Frontal cortex (tissue), 4 donors: ENCODE data around the gene TMEM184C. TPM values are rescaled to one million over a fixed set of nuclear protein-coding genes. Genes with fewer than 3 reads are reported as not detected.

Source experiments
- DNase-seq, 2 donors: peaks; one replicate each; pipeline ENCODE4 v3.0.0; 2012; ENCODE audit warnings: low spot score in 2 of 2
- FAIRE-seq: peaks from 2 replicates; lab custom pipeline; 2012; peaks lifted over from hg19 to GRCh38; lab: Jason Lieb, UNC
- total RNA-seq: library from RNA; depleted of rRNA; stranded (reverse); fragments of >200 nt; gene quantifications from one replicate; pipeline ENCODE4 v1.2.3, GENCODE V29; 2014
- donor health status: control.
- donor health status: control.
- donor health status: control.

The TMEM184C gene
- total RNA-seq, 1 donor from 2014 or later: 47.7 TPM

DNA sequence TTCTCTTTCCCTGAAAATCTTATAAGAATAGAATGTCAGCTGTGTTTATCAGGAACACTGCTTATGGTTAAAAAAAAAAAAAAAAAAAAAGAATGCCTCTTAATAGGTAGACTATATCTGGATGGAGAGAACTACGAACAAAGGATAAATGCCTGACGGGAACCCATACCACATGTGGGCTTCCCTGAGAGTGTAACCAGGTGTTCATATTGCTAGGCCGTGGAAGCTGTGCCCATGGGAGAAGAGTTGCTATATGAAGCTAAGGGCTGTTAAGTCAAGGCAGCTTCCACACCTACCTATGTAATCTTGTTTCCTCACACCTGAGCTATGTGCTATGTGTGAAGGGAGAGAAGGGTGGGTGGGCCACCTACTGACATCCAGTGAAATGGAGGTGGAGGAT lies 27.3 kb downstream of the TMEM184C start:
- FAIRE-seq (no peak), DNase-seq (no peak)

DNA sequence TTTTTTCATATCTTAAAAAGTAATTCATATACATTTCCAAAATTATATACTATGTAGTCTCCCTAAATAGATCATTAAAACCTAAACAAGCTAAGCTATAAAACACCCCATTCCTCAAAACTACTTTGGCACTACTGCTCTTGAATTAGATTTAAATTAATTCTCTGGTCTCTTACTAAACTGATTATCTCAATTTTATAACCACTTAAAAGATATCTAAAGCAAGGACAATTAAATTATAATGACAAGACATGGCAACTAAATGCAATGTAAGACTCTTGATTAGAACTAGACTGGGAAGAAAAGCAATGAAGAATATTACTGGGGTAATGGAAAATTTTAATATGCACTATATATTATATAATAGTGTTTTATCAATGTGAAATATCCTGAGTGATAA lies 27.9 kb downstream of the TMEM184C start:
- FAIRE-seq: no peak
- DNase-seq: no peak

DNA sequence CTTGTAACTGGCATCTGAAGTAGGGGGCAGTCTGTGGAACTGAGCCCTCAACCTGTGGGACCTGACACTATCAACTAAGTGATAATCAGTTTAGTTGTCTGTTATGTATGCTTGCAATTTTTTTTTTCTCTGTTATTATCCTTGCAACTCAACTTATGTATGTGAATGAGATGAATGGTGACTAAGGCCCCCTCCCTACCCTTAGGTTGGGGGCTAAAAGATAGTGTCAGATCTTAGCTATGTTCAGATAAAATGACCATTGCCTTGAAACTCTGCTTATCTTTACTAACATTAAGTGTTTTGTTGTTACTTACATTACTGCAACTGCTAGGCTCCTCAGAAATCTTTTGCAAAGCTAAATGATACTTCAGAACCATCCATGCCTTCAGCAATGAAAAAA lies 31.5 kb downstream of the TMEM184C start:
- DNase-seq (no peak), FAIRE-seq (no peak)

DNA sequence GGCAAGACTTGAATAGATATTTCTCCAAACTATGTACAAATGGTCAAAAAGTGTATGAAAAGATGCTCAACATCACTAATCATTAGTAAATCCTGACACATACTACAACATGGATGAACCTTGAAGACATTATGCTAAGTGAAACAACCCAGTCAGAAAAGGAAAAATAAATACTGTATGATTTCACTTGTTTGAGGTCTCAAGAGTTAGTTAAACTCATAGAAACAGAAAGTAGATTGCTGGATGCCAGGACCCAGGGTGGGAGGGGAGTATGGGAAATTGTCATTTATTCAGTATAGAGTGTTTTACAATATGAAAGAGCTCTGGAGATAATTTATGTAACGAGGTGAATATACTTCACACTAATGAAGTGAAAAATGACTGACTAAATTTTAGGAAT lies 34.4 kb downstream of the TMEM184C start:
- no peak for FAIRE-seq
- no peak for DNase-seq

DNA sequence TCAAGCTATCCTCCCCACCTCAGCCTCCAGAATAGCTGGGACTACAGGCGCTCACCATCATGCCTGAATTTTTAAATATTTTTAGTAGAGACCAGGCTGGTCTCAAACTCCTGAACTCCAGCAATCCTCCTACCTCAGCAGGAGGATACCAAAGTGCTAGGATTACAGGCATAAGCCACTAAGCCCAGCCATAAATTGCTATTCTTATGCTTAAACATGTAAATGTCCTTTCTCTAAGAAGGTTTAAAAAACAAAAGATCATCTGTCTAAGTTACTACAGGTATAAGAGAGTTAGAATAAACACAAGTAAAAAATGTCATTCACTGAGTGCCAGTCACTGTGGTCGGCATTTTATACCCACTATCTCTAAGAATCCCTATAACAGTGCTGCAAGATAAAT lies 38.4 kb downstream of the TMEM184C start:
- FAIRE-seq (no peak), DNase-seq (no peak)

DNA sequence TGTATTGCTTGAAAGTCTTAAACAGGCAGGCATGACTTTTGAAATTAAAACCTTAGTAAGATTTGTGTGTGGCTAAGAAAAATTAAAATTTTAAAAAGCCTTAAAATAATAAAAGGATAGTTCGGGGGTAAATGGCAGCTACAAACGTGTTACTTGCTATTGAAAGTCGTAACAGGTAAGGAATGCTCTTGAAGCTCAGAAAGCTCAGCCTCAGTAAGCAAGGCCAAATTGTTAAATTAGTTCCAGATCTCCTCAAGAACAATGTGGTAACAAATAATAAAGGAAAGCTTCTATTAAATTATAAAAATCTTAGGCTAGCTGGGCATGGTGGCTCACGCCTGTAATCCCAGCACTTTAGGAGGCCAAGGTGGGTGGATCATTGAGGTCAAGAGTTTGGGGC lies 41.3 kb downstream of the TMEM184C start:
- FAIRE-seq: no peak
- no peak for DNase-seq

DNA sequence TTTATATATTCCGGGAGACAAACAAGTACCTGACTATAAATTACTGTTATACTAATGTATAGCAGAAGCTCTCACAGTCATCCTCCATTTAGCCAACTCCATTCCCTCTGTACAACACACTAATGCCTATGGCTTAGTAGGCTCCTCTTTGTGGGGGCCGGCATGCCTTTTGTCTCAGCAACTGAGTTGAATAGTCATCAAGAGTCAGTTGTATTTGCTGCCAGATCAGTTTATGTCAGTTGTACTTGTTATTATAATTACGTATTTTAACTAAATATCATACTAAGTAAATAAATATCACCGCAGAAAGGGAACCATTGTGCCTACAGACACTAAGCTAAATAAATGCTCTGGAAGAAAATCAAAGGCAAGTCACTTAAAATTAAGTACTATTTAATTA lies 56.9 kb downstream of the TMEM184C start:
- DNase-seq: no peak
- FAIRE-seq: no peak

DNA sequence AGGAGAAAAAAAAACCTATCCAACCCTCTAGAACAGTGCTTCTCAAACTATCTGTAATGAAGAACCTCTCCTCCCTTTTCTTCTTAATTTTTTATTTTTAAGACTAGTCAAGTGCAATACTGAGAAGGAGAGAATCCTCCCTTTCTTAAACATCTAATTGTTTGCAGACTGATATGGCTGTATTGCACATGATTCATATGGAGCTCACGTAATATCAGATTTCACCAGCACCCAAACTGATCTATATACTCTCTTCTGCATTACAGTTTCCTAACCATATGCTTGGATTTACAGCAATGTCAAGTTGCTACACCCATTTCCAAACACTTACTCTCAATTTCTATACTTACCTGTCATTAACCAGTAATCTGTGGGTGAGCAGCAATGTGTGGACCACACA lies 57.3 kb downstream of the TMEM184C start:
- no peak for FAIRE-seq
- no peak for DNase-seq

DNA sequence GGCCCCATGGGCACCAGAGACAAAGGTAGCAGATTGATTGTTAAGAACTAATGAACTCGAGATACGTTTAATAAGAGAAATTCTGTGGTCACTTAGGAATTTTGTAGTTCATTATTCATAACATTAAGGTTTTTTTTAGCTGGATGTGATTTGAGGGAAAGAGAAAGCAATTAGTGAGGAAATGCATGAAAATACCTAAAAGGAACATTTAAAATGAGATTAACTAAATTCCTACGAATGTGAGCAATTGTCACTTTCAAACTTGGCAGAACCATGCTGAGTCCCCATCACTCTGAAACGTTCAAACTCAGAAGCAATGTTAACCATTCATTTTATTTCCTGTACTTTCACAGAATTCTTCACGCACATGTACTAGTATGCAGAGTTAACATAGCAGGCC lies 60.9 kb downstream of the TMEM184C start:
- DNase-seq (no peak), FAIRE-seq (no peak)

DNA sequence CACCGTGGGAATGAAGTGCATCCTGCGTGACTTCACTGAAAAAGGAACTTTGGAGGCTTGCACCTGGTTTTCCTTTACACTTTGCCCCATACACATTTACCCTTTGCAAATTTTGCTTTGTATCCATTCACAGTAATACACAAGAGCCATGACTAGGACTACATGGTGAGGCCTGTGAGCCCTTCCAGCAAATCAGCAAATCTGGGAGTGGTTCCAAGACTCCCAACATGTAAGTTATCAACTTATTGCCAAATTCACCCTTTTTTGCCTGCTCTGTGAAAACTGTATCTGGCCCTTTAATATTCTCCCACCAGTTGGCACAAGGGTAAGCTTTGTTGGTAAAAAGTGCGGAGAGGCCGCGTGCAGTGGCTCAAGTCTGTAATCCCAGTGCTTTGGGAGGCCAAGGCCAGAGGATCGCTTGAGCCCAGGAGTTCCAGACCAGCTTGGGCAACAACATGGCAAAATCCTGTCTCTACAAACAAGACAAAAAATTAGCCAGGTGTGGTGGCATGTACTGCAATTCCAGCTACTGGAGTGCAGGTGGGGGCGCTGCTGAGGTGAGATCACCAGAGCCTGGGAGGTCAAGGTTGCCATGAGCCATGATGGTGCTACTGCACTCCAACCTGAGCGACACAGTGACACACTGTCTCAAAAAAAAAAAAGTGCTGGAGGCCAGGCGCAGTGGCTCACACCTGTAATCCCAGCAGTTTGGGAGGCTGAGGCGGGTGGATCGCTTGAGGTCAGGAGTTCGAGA lies 61.8 kb downstream of the TMEM184C start:
- DNase-seq (no peak), FAIRE-seq (no peak)

DNA sequence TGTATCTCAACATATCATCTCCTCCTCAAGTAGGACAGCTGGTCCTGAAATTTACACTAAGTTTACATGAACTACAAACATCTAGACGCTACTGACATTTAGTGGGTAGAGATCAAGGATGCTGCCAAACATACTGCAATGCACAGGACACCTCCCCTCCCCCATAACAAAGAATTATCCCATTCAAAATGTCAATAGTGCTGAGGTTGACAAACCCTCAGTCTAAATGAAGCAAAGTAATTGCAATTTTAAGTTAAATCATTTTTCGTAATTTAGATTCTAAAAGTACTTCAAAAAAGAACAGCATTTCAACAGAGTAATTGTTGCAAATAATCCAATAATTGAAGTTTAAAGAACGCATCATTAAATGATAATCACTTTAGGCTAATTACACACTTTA lies 65.6 kb downstream of the TMEM184C start:
- DNase-seq (no peak), FAIRE-seq (no peak)

DNA sequence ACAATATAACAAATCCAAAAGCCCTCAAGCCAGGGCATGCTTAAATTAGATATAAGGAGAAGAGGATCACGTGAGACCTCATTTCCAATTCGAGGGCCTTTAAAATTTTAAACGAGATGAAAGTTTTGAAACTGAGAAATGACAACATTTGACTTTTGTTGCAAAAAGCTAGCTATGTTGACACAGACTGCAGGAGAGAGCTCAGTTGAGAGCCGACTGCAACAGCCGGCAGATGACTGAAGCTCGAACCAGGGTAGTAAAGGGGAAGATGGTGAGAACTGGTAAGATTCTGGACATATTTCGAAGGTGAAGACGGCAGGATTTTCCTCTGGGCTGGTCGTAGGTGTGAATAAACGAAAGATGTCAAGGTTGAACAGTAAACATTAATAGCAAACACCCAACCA lies 66.0 kb downstream of the TMEM184C start:
- peak in 1 of 2 donors; percentile 32 for DNase-seq
- FAIRE-seq: no peak

DNA sequence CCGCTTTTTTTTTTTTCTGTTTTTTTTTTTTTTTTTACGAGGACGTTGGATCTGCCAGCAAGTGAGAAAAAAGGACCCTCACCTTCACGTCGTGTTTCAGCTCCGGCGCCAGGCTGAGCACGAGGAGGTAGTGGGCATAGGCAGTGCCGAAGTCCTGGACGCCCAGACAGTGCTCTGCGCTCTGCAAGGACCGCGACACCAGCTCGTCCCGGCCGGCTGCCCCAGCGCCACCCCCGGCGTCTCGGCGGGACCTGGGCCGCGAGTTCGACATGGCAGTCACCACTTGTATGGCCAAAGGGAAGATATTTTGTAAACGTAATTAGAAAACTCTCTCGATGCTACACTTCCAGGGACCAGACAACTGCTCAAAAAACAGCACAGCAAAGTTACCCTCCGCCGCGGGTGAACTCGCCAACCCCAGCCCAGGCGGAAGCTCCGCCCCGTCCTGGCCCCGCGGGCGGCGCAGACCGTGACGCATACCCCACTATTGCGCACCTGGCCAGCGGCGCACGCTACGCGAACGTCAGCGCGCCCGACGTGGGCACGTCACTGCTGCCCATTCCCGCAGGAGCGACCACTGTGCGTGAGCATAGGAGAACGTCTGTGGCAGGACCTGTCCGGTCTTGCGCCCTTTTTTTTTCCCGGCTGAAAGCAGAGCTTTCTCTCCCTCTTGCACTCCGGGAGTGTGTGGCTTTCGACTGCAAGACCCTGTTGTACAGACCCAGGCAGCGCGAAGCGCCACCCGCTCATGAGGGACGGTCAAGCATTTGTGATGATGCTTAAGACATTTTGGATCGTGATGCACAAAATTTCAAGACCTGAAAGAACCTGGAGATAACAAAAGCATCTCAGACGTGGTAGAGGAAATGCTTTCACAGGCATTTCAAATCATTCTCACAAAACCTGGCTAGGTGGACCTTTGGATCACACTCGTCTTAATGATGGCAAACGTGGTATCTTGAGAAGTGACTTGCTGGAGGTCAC lies 66.8 kb downstream of the TMEM184C start, which contains the start of gene PRMT9:
PRMT9 (minus strand) TSS at position 447 of the 984 bp plus-strand sequence; CDS start at position 271, 176 bp downstream.
- no peak for FAIRE-seq

DNA sequence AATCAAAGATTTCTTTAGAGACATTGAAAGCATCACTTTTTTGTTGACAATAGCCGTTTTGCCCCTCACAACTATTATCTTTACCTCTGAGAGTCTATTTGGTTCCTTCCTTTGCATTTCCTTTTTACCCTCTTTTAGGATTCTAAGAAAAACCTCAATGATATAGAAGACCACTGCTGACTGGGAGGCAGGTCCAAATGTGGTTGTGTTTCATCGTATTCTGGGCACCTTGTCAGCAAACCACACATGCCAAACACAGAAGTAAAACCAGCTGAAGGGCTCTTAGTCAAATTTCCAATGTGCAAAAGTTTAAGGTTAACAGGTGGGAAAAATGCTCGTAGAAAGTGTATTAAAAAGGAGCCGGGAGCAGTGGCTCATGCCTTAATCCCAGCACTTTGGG lies 71.9 kb downstream of the TMEM184C start:
- FAIRE-seq (no peak), DNase-seq (no peak)

More for the DNA sequence above, 66.8 kb downstream of the TMEM184C start, which contains the start of gene PRMT9:
- DNase-seq: peak; percentile 84 to 90

DNA sequence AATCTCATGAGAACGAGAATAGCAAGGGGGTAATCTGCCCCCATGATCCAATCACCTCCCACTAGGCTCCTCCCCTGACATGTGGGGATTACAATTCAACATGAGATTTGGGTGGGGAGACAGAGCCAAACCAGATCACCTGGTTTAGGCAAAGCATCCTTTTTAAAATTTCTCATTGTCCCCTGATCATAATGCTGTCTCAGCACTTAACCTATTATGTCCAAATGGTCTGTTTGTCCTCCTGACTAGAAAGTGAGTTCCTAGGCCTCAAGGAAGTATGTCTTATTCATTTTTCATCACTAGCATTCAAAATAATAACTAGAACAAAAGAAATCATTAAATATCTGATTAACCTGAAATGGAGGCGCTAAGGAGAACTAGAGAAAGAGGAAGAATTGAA lies 74.6 kb downstream of the TMEM184C start:
- no peak for DNase-seq
- FAIRE-seq: no peak

DNA sequence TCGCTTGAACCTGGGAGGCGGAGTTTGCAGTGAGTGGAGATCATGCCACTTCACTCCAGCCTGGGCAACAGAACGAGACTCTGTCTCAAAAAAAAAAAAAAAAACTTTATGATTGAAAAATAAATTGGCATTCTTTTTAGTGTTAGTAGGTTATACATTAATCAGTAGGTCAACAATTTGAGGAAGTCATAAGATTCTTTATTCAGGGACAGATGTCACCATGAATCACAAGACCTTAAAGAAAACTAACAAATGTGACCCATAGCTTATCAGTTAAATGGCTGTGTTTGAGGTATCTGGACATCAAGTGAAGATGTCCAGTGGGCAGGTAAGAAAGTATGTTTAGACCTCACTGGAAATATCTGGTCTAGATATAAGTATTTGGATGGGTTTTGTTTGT lies 76.0 kb downstream of the TMEM184C start:
- DNase-seq: no peak
- FAIRE-seq: no peak

DNA sequence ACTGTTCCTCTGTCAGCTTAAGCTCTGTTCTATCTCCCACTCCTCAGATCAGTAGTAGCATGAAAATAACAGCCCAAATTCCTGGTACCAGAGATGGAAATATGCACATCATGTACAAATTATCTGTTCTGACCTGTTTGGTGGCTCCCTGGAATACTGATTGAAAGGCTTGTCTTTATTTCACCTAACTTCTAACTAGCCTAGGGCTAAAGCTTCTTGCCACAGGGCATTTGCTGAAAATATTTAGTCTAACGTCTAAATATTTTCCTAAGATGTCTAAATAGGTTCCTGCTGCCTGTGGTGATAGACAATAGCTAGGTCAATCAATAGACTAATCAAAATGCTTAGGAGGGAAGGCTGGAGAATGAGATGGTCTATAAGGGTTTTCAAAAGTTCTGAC lies 79.7 kb downstream of the TMEM184C start:
- DNase-seq (no peak), FAIRE-seq (no peak)

DNA sequence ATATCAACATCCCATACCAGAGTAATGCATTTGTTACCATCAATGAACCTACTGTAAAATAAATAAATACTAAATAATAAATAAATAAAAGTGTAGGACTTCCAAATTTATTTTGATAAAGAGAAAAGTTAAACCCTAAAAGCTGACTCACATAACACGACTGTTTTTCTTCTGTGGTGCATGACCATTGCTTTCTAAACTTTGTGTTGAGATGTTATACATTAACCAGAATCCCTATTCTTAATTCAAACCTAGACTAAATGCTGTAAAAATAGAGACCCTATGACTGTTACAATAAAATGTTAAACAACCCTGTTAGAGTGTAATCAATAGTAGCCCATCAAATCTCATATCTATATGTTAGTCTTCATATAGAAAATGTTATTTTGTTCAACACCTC lies 87.6 kb downstream of the TMEM184C start:
- DNase-seq (no peak), FAIRE-seq (no peak)

DNA sequence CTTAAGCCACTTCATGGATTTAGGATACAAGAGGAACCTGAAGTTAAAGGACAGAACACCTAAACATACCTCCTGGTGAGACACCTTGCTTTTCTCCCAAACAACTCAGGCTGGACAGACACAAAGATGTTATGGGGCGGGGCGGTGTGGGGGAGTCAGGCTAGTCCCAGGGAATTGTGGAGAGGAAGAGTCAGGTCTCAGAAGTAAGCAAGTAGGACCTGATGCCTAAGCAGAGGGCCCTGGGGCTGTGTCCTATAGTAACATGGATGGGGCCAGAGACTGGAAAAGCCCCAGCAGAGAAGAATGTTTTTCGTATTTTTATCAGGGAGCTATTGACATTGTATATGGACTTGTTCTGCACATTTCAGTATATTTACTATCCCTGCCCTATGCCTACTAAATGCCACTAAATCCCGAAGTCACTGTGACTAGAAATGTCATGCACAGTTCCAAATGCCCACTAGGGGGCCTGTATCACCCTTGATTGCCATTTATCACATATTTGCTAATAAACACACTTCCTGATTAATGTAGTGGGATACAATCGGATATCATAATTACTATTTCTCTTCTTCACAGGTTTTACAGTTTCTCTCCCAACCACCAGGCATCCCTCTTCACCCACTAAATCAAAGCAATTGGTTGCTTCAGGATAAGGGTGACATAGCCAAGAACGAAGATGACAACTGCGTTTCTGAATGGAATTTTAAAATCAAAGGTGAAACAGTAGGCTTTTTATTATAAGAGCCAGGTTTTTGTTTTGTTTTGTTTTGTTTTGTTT lies 90.9 kb downstream of the TMEM184C start:
- peak in 1 of 2 donors; percentile 28 for DNase-seq
- peak; percentile 26 for FAIRE-seq

DNA sequence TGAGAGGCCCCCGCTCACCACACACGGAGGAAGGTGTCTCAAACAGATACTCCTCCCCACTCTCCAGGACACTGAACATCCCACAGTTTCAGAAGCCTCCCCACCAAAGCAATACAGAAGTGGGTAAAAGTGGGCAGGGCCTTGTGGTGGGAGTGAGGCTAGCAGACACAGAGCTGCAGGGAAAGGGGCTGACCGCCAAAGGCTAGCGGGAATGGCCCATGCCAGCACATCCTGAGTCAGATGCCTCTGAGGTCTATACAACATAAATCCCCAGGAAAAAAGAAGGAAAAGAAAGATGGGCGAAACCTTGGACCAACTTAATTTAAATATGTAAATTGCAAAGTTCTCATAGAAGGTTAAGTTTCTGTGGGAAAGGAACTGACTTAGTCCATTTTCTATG lies 92.8 kb downstream of the TMEM184C start:
- FAIRE-seq (no peak), DNase-seq (no peak)
